Activated CD4-positive, alpha-beta T cell treated with anti-CD3 and anti-CD28 coated beads, Interleukin-2, amount 50 U/mL, for 4 hours (primary cell): ENCODE results near the gene MYT1.
"Not testable (repeated sequence)": the region's sequence is repeated elsewhere in the genome, so short reads cannot be mapped to it uniquely, and the experiment has no call there.

Experiments
- DNase-seq, 2 experiments: peaks; one replicate each; pipeline ENCODE4 v3.0.0-alpha.2; 2020

Gene MYT1

GRCh38 chr20:64234921-64235565, 70.8 kb downstream of the MYT1 start:
- DNase-seq, result not testable (repeated sequence)

DNA sequence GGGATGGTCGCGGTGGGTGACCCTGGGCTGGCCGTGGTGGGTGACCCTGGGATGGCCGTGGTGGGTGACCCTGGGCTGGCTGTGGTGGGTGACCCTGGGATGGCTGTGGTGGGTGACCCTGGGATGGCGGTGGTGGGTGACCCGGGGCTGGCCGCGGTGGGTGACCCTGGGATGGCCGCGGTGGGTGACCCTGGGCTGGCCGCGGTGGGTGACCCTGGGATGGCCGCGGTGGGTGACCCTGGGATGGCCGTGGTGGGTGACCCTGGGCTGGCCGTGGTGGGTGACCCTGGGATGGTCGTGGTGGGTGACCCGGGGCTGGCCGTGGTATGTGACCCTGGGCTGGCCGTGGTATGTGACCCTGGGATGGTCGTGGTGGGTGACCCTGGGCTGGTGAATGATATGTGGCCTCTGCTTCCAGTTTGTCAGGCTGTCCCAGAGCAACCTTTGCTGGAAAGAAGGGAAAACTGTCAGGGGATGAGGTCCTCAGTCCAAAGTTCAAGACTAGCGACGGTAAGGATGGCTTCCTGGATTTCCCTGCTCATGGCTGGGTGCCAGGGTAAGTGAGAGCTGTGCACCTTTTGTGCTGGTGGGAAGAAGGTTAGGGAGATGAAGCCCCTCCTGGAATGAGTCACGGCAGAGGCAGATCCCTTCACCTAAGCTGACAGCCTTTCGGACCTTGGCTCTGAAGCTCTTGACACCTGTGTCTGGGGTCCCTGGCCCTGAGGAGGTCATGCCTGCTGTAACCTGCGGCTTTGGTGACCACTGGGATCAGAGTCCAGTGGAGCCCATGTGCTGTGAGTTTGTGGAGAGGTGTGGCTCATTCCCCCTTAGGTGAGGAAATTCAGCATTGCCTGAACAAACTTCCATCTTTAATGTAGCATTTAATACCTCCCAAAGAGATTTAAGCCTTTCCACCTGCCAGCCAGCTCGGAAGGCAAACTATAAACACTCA, 72.2 kb downstream of the MYT1 start:
- no peak for DNase-seq

DNA sequence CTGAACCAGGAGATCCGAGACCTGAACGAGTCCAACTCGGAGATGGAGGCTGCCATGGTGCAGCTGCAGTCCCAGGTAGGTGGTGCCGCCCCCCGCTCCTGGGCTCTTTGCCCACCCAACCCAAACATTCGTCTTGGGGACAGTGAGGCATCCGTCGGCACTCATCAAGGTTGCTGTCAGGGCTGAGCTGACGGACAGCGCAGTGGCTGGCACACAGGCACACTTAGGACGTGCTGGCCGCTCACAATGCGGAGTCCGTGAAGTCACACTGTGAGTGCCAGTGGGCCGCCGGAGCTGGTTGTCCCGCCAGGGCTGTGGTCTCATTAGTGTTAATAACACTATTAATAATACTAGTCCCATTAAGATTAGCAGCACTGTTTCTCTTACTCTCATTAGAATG, 73.1 kb downstream of the MYT1 start:
- DNase-seq, result no peak

- no peak for DNase-seq
Measured at GRCh38 chr20:64238115-64238825, 74.0 kb downstream of the MYT1 start.

DNA sequence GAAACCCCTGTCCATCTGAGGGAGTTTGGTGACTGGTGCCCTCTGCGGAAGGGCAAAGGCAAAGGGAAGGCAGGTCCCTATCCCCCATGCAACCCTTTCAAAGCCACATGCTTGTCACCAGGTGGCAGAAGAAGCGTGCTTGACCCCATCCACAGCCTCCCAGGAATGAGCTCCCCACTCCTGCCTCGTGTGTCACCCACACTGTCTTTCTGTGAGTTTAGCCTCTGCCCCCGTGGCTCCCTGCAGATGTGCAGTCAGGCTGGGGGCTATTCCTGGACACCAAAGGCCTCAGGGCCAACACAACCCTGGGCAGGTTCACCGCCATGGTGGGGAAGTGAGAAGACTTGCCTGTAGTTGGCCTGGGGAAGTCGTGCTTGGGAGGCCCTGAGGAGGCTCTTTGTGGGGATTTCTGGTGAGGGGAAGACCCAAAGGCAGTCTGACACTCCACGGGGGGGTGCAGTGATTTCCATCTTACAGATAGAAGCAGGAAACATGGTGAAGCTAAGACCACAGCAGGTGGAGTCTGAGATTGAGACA, 74.7 kb downstream of the MYT1 start:
- DNase-seq, result no peak

- no peak for DNase-seq
Measured at GRCh38 chr20:64239449-64240242, 75.4 kb downstream of the MYT1 start.

DNA sequence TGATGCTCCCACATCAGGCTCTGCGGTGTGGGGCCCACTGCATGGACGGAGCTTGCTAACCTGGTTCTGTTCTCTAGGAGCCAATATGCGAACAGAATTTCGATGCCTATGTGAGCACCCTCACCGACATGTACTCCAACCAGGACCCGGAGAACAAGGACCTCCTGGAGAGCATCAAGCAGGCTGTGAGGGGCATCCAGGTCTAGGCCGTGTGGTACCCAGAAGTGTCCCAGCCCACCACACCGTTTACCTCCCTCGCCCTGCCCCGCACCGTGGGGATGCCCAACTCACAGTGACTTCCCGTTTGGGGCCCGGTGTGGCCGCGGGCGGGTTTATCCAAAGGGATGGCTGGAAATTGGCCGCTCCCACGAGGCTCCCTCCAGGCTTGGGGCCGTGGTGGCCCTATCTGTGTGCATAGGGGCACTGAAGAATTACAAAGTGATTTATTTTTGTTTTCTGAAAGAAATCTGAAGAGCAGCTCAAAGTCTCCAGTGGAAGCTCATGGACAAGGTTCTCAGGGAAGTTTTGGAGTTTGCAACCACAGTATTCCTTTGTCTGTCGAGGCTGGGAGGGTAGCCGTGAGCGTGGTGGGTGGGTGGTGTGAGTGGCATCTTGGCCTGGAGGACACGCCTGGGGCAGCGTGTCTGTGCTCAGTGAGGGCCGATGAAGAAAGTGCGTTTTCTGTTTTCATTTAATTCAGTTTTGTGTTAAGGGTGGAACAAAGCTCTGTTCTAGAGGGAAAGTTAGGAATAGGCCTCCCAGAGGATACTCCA, 76.2 kb downstream of the MYT1 start:
- no peak for DNase-seq

DNA sequence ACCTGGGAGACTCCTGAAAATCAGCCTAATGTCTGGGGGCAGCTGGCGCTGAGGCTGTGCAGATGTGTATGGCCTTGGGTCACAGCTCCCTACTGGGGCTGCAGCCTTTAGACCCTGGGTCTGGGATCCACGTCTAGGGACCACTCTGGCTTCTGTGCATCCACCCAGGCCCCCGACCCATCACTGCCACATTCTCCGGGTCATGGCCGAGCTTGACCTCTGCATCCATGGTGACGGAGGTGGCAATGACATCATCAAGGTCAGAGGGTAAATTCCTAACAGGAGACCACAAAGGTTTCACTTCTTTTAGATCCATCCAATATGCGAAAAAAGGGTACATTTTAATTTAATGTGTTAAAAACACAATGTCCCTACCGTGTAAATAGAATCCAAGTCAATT, 76.8 kb downstream of the MYT1 start:
- DNase-seq, result no peak

DNA sequence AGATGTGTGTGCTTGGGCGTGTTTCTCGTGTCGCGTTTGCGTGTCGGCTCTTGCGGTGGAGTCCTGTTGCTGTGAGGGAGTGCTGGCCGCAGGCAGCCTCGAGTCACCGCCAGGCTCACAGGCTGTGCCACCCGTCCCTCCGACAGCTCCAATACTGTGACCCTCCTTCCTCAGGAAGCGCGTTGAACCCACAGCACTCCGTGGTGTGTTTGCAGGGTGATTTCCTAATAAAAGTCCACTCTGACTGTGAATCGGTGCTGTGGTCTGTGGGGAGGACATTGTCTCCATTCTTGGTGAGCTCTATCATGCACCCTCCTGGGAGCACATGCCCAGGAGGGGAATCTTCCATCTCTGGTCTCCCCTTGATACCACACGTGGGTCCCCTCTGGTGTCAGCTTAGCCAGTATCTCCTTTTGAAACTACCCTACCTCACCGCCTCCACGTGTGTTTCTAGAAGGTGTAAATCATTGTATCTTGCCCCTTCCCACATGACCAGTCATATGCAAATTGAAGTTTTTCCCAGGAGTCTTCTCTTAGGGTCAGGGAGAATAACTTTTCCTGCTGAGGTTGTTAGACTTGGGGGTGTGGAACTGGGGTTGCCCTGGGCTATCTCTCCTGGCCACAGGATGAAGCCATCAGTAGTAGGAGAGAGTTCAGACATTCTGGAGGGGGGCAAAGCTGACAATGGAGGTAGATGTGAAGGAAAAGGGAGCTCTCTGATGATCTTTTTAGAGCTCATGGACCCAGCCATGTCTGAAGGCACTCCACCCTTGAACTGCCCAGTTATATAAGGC, 77.9 kb downstream of the MYT1 start:
- DNase-seq, result no peak

- no peak for DNase-seq
Measured at GRCh38 chr20:64242797-64243475, 78.7 kb downstream of the MYT1 start.

- no peak for DNase-seq
Measured at GRCh38 chr20:64244281-64244805, 80.1 kb downstream of the MYT1 start.

DNA sequence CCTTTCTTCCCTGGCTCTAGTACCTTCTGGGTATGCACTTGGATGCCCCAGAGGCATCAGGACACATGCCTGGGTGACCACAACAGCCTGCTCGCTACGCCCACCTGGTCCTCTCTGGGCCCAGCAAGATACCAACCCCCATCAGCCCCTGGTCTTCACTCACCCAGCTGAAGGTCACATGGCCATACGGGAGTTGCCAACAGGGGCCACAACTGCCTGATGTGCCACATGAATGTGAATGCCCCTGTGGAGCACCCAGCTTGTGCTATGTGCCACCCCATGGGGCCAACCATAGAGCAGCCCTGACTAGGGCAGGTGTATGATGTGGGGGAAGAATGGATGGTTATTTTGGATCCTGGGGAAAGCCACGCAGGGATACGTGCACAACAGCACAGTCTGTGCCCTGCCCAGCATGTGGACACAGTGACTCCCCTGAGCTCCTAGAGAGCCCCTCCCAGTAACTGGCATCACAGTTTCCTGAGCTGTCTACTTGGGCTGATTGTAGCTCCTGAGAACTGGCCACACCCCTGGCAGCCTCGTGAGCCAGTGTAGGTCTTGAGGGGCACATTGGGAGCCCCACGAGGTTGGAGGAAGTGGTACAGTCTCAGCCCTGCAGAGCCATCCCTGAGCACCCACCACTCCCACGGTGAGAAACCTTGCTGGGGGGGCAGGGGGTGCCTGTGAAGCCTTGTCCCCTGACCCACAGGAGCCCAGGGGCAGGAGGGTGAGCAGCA, 80.8 kb downstream of the MYT1 start:
- no peak for DNase-seq

DNA sequence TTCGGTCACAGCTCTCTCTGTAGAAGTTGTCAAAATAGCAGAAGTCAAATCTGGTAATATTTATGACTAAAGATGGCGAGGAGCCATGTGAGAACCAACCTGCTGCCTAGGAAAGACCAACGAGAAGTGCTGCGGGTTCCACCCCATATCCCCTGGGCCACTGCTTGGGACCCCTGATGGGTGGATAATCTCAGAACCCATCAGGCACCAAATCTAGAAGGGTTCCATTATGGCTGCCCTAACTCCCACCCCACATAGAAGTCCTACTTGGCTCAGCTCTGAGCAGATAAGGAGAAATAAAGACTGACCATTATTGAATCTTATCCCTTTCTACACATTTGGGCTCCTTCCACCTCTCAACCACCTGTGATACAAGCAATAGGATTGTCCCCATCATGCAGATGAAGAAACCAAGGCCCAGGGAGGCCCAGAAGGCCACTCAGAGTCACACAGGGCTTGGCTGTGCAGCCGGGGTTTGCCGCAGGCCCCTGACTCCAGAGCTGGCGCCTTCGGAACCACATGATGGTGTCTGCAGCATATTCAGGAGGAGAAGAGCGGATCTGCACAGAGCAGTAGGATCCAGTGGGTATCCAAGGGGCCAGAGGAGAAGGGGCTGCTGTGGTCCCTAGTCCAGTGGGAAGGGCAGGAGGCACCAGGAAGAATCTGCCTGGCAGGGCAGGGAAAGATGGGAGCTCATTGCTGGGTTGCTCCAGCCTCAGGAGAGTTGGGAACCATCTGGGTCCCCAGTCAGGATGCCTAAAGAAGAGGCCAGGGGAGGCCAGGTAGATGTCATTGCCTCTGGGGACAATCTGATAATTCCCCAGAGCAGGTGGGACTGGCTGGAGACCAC, 81.7 kb downstream of the MYT1 start:
- no peak for DNase-seq

GRCh38 chr20:64246616-64247306, 82.5 kb downstream of the MYT1 start:
- DNase-seq, result no peak

- DNase-seq, result no peak
Measured at GRCh38 chr20:64247307-64247618, 83.0 kb downstream of the MYT1 start.

- no peak for DNase-seq
Measured at GRCh38 chr20:64247970-64248841, 84.0 kb downstream of the MYT1 start.

- DNase-seq, result no peak
Measured at GRCh38 chr20:64250027-64250426, 85.8 kb downstream of the MYT1 start.
